K562 (cell line): ENCODE data around the gene SEC14L2. TPM values are rescaled to one million over a fixed set of nuclear protein-coding genes. Genes with fewer than 3 reads are reported as not detected.

Experiments used
- ATAC-seq: fragments of 200-7000 bp; cut with Tn5 transposase; 3 replicates; pipeline ENCODE4 v1.9.1; 2020; ENCODE audit warnings: moderate library complexity
- BruUV-seq: library from RNA; stranded (reverse); fragments of 400-500 nt; replicated peaks from 2 replicates; lab custom pipeline; 2021; lab: Mats Ljungman, UMichigan
- CTCF ChIA-PET: fragments of 300-600 bp; formaldehyde crosslinking; extraction: SDS; loops from one replicate; lab custom pipeline; 2021; ENCODE audit warnings: low intra/inter-chr PET ratio; lab: Yijun Ruan, JAX
- POLR2A ChIA-PET: fragments of 300-600, 350-650 bp; sonication (Branson Sonifier 250); formaldehyde crosslinking; extraction: SDS; loops from one replicate; lab custom pipeline; 2021; ENCODE audit warnings: antibody characterized with exemption, inconsistent platforms; lab: Yijun Ruan, JAX
- DNase-seq, 4 experiments: peaks; one replicate each; pipeline versions ENCODE4 v3.0.0 to v3.0.0-alpha.2; 2011 to 2018; ENCODE audit warnings: low spot score in 3 of 4, mixed read lengths in 3 of 4; ENCODE audit errors: extremely low read depth in 1 of 4
- FAIRE-seq: peaks from 2 replicates; lab custom pipeline; 2011; peaks lifted over from hg19 to GRCh38; lab: Jason Lieb, UNC
- H2AFZ ChIP-seq: 2 replicates; pipeline ENCODE4 v1.6.0; 2011; ENCODE audit warnings: low read depth, low read length, control low read depth, inconsistent platforms
- H3K27ac ChIP-seq: fragments of 200-600 bp; 3 replicates; pipeline ENCODE4 v1.8.0; 2011; ENCODE audit warnings: low read depth, mild to moderate bottlenecking, control low read depth, inconsistent platforms, low read length, moderate library complexity, mixed read lengths; ENCODE audit errors: extremely low read depth
- H3K27me3 ChIP-seq, 2 experiments: fragments of 300-600 bp in 1 of 2; 2 replicates in 1 of 2; 3 replicates in 1 of 2; pipeline versions ENCODE4 v1.6.0 to v1.8.0; 2011; ENCODE audit warnings: inconsistent platforms in 2 of 2, low read length in 2 of 2, mild to moderate bottlenecking in 1 of 2, mixed read lengths in 1 of 2, moderate library complexity in 1 of 2; ENCODE audit not compliant: control insufficient read depth in 2 of 2, insufficient read depth in 2 of 2
- H3K36me3 ChIP-seq: fragments of 300-600 bp; 3 replicates; pipeline ENCODE4 v1.8.0; 2011; ENCODE audit warnings: mild to moderate bottlenecking, low read length, inconsistent platforms; ENCODE audit not compliant: control insufficient read depth, insufficient read depth
- H3K4me1 ChIP-seq, 2 experiments: fragments of 200-600 bp in 1 of 2; replicated peaks in 1 of 2; 2 replicates in 1 of 2; 3 replicates in 1 of 2; pipeline versions ENCODE4 v1.5.1 to v1.8.0; 2011; ENCODE audit warnings: inconsistent platforms in 2 of 2, low read length in 2 of 2, mild to moderate bottlenecking in 1 of 2, mixed read lengths in 1 of 2, moderate library complexity in 1 of 2; ENCODE audit not compliant: control insufficient read depth in 2 of 2, insufficient read depth in 2 of 2
- H3K4me2 ChIP-seq: 2 replicates; pipeline ENCODE4 v1.6.1; 2011; ENCODE audit warnings: low read length, control low read depth, inconsistent platforms, mixed read lengths; ENCODE audit not compliant: insufficient read depth
- H3K4me3 ChIP-seq: fragments of 200-600 bp; sonication (generic), shearing (Covaris generic); 2 replicates; pipeline ENCODE4 v1.5.1; 2016; ENCODE audit warnings: control low read depth, inconsistent platforms
- H3K79me2 ChIP-seq: fragments of 200-600 bp; 3 replicates; pipeline ENCODE4 v1.8.0; 2011; ENCODE audit warnings: low read length, inconsistent platforms; ENCODE audit not compliant: control insufficient read depth, insufficient read depth
- H3K9ac ChIP-seq, 2 experiments: 2 replicates each; pipeline versions ENCODE4 v1.6.0 to v1.6.1; 2011; ENCODE audit warnings: low read depth in 2 of 2, low read length in 2 of 2, control low read depth in 1 of 2, inconsistent platforms in 1 of 2, mild to moderate bottlenecking in 1 of 2, mixed read lengths in 1 of 2; ENCODE audit not compliant: insufficient read depth in 1 of 2
- H3K9me1 ChIP-seq: one replicate; pipeline ENCODE4 v1.6.0; 2011; ENCODE audit warnings: inconsistent platforms, mild to moderate bottlenecking, low read length, moderate library complexity; ENCODE audit not compliant: control insufficient read depth, insufficient read depth
- H3K9me3 ChIP-seq: replicated peaks from 2 replicates; pipeline ENCODE4 v1.5.1; 2011; ENCODE audit warnings: low read depth, low read length, inconsistent platforms; ENCODE audit not compliant: control insufficient read depth, insufficient read depth
- H4K20me1 ChIP-seq: replicated peaks from 2 replicates; pipeline ENCODE4 v1.6.1; 2011; ENCODE audit warnings: low read length, inconsistent platforms, mixed read lengths; ENCODE audit not compliant: control insufficient read depth, insufficient read depth
- BCLAF1 ChIP-seq, 2 experiments: fragments of 450-650 bp in 1 of 2; IDR thresholded peaks; 2 replicates each; pipeline ENCODE4 v1.6.1; 2011 to 2017; ENCODE audit warnings: low read depth in 2 of 2, antibody characterized with exemption in 1 of 2, borderline replicate concordance in 1 of 2, low read length in 1 of 2, mild to moderate bottlenecking in 1 of 2, mixed read lengths in 1 of 2; ENCODE audit not compliant: control insufficient read depth in 1 of 2
- BRD9 ChIP-seq: fragments of 450-650 bp; IDR thresholded peaks from 2 replicates; pipeline ENCODE4 v1.6.1; 2018; ENCODE audit warnings: low read depth; ENCODE audit not compliant: partially characterized antibody
- DLX4 ChIP-seq: fragments of 250-450 bp; sonication (Bioruptor Pico); IDR thresholded peaks from 2 replicates; pipeline ENCODE4 v1.6.1; 2021; ENCODE audit warnings: mild to moderate bottlenecking
- DPF2 ChIP-seq: fragments of 450-650 bp; IDR thresholded peaks from 2 replicates; pipeline ENCODE4 v1.6.1; 2016
- RREB1 ChIP-seq: fragments of 250-450 bp; sonication (Bioruptor Pico); IDR thresholded peaks from 2 replicates; pipeline ENCODE4 v1.4.0; 2020
- TFE3 ChIP-seq: fragments of 450-650 bp; formaldehyde crosslinking; IDR thresholded peaks from 2 replicates; pipeline ENCODE4 v1.4.0; 2020; ENCODE audit warnings: mild to moderate bottlenecking, mixed read lengths
- ZNF57 ChIP-seq: fragments of 450-650 bp; formaldehyde crosslinking; IDR thresholded peaks from 2 replicates; pipeline ENCODE4 v1.4.0; 2020; ENCODE audit warnings: mild to moderate bottlenecking, moderate library complexity
- WGBS: fragments of 100-300 bp; shearing (Covaris generic); methylation state at CpG from one replicate; pipeline ENCODE4 v1.1.6; 2016; ENCODE audit warnings: low coverage, mixed read lengths; ENCODE audit not compliant: insufficient coverage; ENCODE audit errors: missing lambda C conversion rate; 5-methylcytosine and 5-hydroxymethylcytosine counted together
- in situ Hi-C: fragments of 300-500 bp; cut with MboI; formaldehyde crosslinking; loops from 4 replicates; pipeline ENCODE4 v1.15.0; 2018; ENCODE audit warnings: inconsistent platforms, mixed read lengths
- intact Hi-C: fragments of 100-400 bp; cut with micrococcal nuclease; formaldehyde crosslinking; loops from 2 replicates; pipeline ENCODE4 v1.14.2; 2022
- polyA plus RNA-seq, 8 experiments: library from polyadenylated mRNA; depleted of rRNA in 4 of 8; stranded (reverse) in 5 of 8; unstranded in 3 of 8; fragments of >200 nt; fragmentation: Nextera tagmentation in 2 of 8; fragmentation: Illumina TruSeq in 1 of 8; extraction: Ambion mirVana in 2 of 8; extraction: Trizol in 1 of 8; gene quantifications; 2 replicates each; pipeline versions ENCODE4 v1.2.1 to v1.2.3, GENCODE V29; 2011 to 2014; ENCODE audit warnings: inconsistent platforms in 1 of 8, missing spikeins in 1 of 8
- total RNA-seq, 7 experiments: library from RNA; depleted of rRNA in 6 of 7; stranded (reverse); fragments of >200 nt in 6 of 7; fragmentation: Illumina TruSeq in 2 of 7; extraction: Trizol in 2 of 7; gene quantifications; 2 replicates each; pipeline versions ENCODE4 v1.2.1 to v1.2.3, GENCODE V29; 2011 to 2021; ENCODE audit warnings: low replicate concordance in 1 of 7

The SEC14L2 gene
- total and polyA plus RNA-seq, 9 of the 15 experiments (the other 6 are each of a cell fraction or from before 2014, with no cell fraction given): 0.03 to 0.17 (median 0.10) TPM

GRCh38 chr22:30397656-30398635 lies 1.1 kb downstream of the SEC14L2 start:
- FAIRE-seq: no peak
- 0 out of 2 replicates have a peak, but pooled peaks cover 7% of the 10 kb centered on the region for H4K20me1 ChIP-seq
- peak in 3 of 4 experiments; percentile 15 to 42 (median 41) for DNase-seq
- CTCF ChIA-PET: no interaction called here
- peak; percentile 22; the same call in 1 of the 3 replicates for ATAC-seq
- no peaks in the 10 kb centered on the region for H3K36me3 ChIP-seq
- in situ Hi-C loops: loop anchor here (10.0 to 25.0 kb wide), 2 partner anchors 286 to 357 kb away; no protein-coding TSS in a partner anchor
- H3K79me2 ChIP-seq: no peaks in the 10 kb centered on the region
- H3K9ac ChIP-seq: peak overlapping the region in 1 of 2 experiments; percentile 31; a peak in 1 of 4 replicates
- no peak overlapping the region for H3K4me3 ChIP-seq
- no peaks in the 10 kb centered on the region for H3K9me3 ChIP-seq
- H2AFZ ChIP-seq: no peak overlapping the region
- intact Hi-C loops: no loop called here
- no peaks in the 10 kb centered on the region for H3K27me3 ChIP-seq
- POLR2A ChIA-PET: interaction anchor here (0.6 to 1.4 kb wide), 6 partner anchors 8 to 92 kb away, joined by 3 to 8 read pairs (median 3); no protein-coding TSS in a partner anchor
- H3K27ac ChIP-seq: no peak overlapping the region
- H3K9me1 ChIP-seq: no peaks in the 10 kb centered on the region
- 14% methylated on average over 6 of the region's 11 CpGs for WGBS
- no TSS peak for BruUV-seq
- H3K4me2 ChIP-seq: no peak overlapping the region
- H3K4me1 ChIP-seq: peaks cover 9 to 30% of the 10 kb centered on the region in 2 experiments; a peak in 4 of 5 replicates
- TF ChIP-seq RREB1 (CRISPR knock-in tag) (no peak), ZNF57 (no peak), DLX4 (CRISPR knock-in tag) (no peak), BCLAF1 (IDR thresholded peaks at IDR 0.05; ENCODE audit: borderline replicate concordance in 1 of 2, control insufficient read depth in 1 of 2, low read depth in 2 of 2, low read length in 1 of 2) (no peak), TFE3 (CRISPR knock-in tag) (no peak), BRD9 (no peak), DPF2 (no peak)
